HFF-Myc (cell line): Measurements from ENCODE around the gene VSTM2L.

ENCODE experiments used
- DNase-seq: peaks from one replicate; pipeline ENCODE4 v3.0.0-alpha.2; 2011; ENCODE audit warnings: low read depth; ENCODE audit errors: extremely low read depth
- H3K4me3 ChIP-seq: replicated peaks from 2 replicates; pipeline ENCODE4 v1.5.1; 2011; ENCODE audit warnings: low read depth, mild to moderate bottlenecking, control low read depth, low read length
- CTCF ChIP-seq: IDR thresholded peaks from 2 replicates; pipeline ENCODE4 v1.5.1; 2012; ENCODE audit warnings: mild to moderate bottlenecking, low read depth, low read length, control low read depth; ENCODE audit errors: missing control alignments

Gene VSTM2L

DNA sequence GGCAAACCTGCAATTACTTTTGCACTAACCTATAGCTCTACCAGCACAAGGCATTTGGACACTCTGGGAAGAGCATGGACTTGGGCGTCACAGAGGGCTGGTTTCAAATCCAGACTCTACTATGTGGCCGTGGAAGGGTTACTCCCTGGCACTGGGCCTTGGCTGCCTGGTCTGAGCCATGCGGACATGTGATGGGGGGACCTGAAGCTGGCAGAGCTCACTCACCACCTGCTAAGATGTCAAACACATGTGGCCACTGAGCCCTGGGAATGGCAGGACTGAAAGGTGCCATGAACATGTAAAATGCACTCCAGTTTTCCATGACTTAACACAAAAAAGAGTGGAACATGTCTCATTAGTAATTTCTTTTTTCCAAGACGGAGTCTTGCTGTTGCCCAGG is 23.7 kb downstream of the VSTM2L start:
- no peak overlapping the region for H3K4me3 ChIP-seq
- no peak for TF ChIP-seq CTCF
- DNase-seq: no peak

GRCh38 chr20:37927410-37928095 is 24.6 kb downstream of the VSTM2L start:
- DNase-seq: no peak
- no peak overlapping the region for H3K4me3 ChIP-seq
- no peak for TF ChIP-seq CTCF

DNA sequence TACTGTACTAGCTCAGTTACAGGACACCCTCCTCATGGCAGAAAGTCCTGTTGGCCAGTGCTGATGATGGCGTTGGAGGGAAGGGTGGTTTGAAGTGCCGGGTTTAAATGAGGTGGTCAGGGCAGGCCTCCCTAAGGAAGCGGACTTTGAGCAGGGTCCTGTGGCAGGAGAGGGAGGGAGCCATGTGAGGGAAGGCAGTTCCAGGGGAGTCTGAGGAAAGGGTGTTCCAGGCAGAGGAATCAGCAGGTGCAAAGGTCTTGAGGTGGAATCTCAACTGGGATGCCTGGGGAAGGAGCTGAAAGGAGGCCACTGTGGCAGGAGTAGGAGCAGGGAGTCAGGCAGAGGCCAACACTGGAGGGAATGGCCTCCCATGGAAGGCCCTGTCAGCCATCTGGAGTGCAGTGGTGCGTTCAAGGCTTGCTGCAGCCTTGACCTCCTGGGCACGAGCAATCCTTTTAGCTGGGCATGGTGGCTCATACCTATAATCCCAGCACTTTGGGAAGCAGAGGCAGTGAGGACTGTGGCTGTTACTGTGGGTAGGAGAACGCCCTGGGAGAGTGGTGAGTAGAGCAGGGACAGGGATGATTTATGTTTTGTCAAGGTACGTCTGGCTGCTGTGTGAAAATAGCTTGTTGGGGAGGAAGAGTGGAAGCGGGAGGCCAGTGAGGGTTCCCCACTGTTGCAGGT is 26.2 kb downstream of the VSTM2L start:
- DNase-seq: no peak
- H3K4me3 ChIP-seq: no peak overlapping the region

GRCh38 chr20:37929683-37930014 is 26.7 kb downstream of the VSTM2L start:
- TF ChIP-seq CTCF: no peak

More for the DNA sequence above, 26.2 kb downstream of the VSTM2L start:
- TF ChIP-seq CTCF: no peak

GRCh38 chr20:37931153-37931922 is 28.4 kb downstream of the VSTM2L start:
- TF ChIP-seq CTCF: no peak
- no peak for DNase-seq
- H3K4me3 ChIP-seq: no peak overlapping the region

More at GRCh38 chr20:37929683-37930014, 26.7 kb downstream of the VSTM2L start:
- H3K4me3 ChIP-seq: no peak overlapping the region
- no peak for DNase-seq

GRCh38 chr20:37932074-37932473 is 29.1 kb downstream of the VSTM2L start:
- no peak for DNase-seq
- TF ChIP-seq CTCF: no peak
- no peak overlapping the region for H3K4me3 ChIP-seq
